HG03159 (cell line): Measurements from ENCODE around the gene CD36.

Source experiments
- ATAC-seq: cut with Tn5 transposase; IDR thresholded peaks from one replicate; pipeline ENCODE4 v1.9.1; 2021; ENCODE audit warnings: mild to moderate bottlenecking, moderate library complexity; ENCODE audit not compliant: unreplicated experiment

CD36 gene

DNA sequence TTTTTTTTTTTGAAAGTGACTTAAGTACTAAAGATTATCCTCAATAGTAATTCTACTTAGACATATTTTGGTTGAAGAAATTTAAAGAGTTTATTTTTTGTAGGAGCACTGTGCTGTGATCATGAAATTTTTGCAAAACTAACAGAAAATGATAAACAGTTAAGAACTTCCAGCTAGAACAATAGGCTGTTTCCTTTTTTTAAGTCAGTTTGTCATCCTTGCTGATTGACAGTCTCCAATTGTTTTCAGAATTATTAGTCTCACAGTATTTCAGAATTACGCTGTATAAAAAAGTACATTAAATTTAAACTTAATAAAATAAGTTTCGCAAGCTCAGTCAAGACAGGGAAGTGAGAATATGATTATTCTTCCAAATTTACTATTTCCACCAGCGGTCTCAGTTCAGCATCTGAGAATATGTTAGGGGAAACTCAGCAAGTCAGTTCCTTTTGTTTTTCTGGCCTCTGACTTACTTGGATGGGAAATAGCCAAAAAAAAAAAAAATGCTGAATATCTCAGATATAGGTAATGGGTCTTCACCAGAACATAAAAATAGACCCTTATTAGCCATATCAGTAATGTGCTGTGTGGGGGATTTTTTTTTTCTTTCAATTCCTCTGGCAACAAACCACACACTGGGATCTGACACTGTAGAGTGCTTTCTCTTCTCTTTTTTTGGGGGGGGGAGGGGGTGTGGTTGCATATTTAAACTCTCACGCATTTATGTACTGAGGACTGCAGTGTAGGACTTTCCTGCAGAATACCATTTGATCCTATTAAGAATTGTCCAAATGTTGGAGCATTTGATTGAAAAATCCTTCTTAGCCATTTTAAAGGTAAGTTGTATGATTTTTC is at the start of gene CD36:
Gene CD36 (plus strand): TSS at position 732 of the 855 bp plus-strand sequence. CDS start 8,099 bp downstream, outside the sequence.
- peak; percentile 72 for ATAC-seq

DNA sequence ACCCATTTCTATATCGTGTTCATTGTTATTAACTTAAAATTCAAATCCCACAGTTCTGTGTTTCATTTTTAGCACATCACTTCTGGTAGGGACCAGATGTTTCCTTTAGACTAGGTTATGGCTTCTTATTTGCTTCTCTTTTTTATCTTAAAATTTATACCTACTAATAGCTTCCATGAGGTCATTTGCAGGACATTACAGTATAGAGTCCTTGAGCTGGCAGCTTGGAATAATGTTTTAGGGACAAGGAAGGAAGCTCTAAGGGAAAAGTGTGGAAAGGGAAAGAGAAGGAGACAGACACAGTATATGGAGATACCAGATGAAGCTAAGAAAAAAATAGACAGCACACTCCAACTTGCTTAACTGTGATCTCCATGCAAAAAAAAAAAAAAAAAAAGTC is 48.8 kb upstream of the CD36 start:
- no peak for ATAC-seq

DNA sequence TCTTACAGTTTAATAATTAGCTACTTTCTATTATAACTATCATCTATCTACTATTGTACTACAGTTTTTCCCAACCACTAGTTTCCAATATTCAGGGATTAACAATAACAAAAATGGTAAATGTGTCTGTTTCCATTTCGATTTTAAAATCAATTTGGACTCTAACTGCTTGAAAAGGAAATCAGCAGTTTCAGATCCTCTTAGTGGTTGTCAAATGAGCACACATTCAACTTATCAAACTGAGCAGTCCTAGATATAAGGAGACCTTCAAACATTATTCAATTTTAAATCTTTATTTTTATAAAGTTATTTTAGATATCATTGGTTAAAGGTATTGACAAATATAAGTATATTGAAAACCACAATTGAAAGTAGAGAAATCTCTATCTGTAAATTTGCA is 46.8 kb upstream of the CD36 start:
- no peak for ATAC-seq

DNA sequence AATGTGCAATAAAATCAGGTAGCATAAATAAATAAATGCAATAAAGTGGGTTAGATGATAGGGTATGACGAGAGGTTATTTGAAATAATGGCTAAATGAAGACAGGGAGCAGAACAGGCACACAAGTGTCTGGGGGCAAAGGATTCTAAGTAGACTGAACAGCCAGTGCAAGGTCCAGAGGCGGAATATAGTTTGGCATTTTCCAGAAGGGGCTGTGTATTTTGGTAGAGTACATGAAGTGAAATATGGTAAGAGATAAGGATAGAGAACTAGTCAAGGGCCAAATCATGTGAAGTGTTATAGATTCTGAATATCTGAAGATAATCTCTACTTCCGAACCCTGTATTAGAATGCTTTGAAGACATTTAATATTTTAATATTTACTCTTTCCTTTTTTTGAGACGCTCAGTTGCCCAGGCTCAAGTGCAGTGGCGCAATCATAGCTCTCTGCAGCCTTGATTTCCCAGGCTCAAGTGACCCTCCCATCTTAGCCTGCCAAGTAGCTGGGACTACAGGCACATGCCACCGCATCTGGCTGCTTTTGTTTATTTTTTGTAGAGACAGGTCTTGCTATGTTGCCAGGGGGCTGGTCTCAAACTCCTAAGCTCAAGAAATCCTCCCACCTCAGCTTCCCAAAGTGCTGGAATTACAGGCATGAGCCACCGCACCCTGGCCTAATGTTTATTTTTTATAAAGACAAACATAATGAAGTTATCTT is 44.4 kb upstream of the CD36 start:
- no peak for ATAC-seq

DNA sequence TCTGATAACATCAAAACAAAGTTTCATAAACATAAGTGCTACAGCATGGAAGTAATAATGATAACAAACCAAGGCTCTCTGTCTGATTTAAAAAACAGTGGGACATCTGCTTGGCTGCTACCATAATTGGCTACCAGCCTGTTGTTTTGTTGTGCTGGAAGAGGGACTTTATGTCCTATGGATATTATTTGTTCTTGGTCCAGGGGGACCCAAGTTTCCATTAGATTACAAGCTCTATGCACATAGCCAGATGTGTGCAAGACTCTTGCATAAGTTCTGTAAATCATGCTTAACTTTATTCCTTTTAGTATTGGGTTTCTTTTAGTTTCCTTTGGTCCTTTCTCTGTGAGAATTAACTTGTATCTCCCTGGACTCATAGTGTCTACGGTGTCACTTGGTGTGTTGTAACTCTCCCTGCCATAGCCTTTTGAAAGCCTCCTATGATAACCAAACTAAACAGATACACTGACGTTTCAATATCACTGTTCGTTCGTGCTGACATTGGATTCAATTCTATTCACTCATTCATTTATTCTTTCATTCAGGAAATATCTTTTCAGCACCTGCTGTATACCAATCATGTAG is 41.4 kb upstream of the CD36 start:
- ATAC-seq = no peak

DNA sequence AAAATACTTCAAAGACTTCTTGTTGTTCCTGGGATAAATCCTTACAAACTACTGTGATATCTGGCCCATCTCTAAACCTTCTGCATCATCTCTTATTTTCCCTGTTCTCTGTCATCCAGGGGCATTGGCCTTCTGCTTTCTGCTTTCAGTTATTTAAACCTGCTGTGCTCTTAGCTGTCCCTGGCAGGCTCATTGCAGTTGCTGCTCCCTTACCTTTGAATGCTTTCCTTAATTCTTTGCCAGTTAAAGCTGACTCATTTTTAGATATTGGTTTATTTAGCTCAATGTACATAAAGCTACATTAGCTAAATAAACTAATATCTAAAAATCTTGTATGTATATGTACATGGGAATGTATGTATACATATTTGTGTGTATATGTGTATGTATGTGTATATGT is 40.6 kb upstream of the CD36 start:
- no peak for ATAC-seq

DNA sequence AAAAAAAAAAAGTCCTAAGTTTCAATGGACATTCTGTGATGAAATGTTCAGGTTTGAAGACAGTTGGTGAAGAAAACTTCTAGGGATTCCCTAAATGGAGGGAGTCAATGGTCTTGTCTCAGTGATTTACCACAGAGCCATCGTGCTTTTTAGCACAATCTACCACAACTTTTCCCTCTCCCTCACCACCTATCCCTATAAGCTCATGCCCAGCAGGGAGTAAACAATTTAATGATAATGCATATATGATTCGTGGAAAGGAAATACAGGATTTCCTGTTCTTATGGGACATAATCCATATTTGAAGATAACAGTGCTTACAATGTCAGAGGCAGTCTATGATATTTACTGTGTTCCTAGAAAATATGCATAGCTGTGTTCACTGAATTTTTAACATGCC is 38.4 kb upstream of the CD36 start:
- no peak for ATAC-seq

DNA sequence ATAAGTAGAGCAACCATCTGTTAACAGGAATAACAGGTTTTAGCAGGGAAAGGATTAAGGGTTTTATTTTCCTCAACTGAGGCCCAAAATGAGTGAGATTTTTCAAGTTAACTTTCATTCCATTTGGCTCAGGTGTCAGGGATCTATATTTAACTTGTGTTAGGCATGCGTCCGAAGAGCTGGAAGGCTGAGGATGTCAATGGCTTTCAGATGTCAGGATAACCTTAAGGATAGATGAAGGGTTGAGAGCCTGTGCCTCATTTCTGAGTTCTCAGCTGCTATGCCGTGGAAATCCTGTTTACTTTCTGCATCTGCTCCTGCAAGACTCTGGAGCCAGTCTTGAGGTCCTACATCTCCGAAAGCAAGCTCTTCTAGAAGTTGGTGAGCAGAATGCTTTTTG is 36.4 kb upstream of the CD36 start:
- ATAC-seq = no peak

DNA sequence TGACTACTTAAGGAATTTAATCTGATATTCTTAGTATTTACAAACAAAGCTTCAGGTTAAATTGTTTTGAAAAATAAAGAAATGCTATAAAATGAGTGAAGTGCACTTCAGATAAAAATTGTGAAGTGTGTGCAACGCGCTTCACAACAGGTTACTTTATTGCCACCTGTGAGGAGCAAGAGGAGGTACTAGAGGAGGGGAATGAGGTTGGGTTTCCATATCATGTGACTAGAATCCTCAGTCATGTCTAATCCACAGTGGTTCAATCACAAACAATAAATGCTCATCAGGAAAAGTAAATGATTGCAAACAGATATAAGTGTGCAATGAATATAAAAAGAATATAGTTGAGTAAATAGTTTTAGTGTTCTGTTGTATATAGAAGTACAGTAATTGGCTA is 34.5 kb upstream of the CD36 start:
- ATAC-seq = no peak

DNA sequence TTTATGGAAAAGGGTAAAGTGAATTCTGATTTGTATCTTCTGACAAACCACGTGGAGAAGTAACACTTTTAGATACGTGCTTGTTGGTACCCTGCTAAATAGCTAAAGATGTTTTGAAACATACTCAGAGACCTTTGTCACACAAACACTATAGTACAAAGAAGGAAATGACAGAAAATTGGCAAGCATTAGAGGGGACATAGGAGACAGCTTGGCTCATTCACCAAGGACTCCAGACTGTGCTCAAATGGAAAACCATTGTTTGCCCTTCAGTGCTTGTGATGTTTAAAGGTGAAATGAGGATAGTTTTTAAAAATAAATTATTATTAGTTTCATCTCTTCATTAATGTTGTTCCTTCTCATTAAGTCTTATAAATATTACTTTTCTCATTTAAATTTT is 34.0 kb upstream of the CD36 start:
- no peak for ATAC-seq

DNA sequence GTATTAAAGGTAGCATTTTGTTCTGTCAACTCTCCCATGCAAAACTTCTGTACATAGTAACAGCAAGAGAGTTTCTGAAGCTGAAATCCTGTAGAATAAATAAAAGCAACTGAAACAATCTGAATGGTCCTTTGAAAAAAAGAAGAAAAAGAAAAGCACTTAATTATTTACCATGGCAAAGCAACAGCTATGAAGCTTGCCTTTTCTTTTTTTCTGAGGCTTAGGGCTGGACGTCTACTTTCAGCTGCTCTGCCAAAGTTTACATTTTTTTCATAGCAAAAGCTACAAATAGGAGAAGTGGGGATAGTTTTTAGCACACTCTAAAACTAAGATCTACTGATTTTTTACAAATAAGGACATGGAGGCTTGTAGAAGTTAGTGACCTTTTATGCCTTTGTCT is 31.3 kb upstream of the CD36 start:
- ATAC-seq = no peak

DNA sequence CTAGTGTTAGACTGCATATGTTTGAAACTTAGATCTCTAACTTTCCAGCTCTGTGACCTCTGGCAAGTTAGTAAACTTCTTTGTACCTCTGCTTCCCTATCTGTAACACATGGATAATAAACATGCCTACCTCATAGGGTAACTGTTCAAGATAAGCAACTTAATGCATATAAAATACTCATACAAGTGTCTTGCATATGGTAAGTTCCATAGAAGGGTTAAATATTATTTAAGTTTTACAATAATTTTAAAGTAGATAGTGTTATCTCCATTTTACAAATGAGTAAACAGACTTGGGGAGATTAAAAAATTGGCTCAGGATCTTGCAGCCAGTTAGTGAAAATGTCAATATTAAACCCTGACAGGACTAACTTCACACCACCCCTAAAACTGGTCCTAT is 30.1 kb upstream of the CD36 start:
- ATAC-seq = no peak

DNA sequence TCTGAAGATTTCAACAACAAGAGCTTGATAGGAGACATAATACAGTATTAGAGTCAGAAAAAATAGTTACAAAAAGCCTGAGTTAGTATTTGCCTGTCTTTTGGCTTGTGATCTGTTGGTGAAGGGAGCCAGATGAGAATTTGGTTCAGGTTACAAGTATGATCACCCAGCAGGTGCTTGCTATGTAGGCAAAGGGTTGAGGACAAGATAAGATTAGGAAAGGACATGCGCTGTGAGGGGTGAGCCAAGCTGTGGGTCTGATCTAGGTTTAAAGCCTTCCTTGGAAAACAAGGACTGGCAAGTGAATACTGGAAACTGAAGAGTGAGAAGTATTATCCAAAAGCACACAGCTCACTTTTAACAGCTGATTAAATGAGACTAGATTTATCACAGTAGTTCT is 28.7 kb upstream of the CD36 start:
- ATAC-seq = no peak

DNA sequence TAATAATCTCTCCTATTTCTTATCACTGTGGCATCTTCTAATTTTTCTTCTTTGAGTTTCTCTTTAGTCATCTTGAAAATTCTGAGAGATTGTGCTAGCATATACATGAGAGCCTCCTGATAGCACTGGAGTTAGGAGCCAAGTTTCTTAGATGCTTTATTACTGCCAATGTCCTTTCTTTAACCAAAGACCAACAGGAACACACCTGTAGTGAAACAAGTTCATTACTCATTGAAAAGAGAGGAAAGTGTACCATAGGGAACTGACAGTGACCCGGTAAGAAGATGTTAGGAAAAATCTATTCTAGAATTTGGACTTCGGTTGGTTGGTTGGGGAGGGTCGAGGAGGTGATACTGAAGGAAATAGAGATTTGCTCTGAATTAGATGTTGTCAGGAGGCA is 27.1 kb upstream of the CD36 start:
- no peak for ATAC-seq

DNA sequence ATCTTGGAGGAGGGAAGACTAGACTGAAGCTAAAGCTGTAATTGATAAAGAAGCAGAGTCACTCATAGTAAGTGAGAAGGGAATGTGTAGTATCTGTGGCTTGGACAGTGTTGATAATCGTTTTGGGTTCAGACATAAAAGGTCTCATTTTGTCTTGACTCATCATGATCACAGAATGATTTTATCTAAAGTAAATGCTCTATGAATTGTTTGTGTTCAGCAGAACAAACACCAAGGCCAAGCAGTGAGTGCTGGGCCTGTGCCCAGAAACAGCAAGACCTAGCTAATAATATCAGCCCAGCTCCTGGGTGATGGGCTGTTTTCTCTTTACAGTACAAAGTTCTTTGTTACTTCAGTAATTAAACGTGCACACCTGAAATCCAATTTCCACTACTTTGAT is 26.7 kb upstream of the CD36 start:
- no peak for ATAC-seq

DNA sequence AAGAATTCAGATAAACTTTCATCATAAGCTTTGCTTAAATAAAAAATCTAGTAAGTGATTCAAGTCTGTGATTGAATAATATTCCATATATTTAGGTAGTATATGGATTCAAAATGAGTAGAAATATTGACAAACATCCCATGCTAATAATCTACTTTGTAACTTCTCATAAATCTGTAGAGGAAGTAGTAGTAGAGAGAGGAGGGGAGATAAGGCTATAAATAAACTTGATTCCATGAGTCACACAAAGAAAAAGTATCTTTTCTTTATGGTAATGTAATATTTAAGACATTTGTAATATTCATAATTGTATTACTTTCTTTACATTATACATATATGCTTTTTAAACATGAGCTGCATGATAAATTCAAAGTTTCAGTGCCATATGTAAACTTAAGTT is 25.6 kb upstream of the CD36 start:
- ATAC-seq = no peak

DNA sequence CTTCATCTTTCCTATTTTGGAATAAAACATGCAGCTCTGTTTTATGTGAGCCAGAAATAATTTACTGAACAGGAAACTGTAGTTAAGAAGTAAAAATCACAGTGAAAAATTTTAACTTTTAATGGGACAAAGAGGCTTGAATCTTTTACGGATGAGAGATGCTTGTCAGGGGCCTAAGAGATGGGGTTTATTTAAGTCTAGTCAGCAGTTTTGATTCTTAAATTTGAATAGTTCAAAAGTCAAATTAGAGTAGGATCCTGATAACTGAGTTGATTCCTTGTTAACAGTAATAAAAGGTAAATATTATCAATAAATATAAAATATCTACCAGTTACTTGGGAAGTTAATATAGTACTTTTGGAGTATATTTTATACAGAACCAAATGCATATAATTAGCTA is 24.9 kb upstream of the CD36 start:
- no peak for ATAC-seq

DNA sequence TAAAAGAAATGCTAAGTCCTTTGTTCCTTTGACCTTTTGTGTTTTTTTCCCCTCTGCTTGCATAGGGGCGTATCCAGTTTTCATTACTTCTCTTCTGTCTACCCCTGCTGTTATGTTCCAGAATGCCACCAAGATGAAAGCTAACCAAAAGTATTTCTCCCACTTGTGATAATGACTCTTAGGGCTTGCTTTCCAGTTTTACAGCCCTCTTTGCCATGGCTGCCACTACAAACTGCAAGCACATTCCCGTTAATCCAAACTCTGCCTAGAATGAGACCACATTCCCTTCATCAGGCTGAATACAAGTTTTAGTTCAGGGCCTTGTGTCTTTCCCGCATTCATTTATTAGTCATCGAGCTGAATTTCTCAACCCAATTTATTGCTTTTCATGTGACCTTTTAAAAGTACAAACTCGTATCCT is 23.6 kb upstream of the CD36 start:
- no peak for ATAC-seq

DNA sequence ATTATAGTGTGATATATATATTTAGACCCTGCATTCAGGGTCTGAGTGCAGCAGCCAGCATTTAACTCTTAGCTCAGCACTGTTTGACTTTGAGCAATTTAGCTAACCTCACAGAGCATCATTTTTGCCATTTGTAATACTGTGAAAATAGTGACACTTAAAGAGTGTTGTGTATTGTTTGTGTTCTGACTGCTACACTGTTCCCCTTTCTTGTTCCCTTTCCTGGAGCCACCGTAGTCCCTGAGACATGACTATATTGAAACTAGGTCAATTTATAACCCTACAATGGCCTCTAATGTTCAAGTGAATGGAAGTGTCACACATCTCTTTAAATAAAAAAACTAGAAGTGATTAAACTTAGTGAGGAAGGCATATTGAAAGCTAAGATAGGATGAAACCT is 20.3 kb upstream of the CD36 start:
- ATAC-seq = no peak

DNA sequence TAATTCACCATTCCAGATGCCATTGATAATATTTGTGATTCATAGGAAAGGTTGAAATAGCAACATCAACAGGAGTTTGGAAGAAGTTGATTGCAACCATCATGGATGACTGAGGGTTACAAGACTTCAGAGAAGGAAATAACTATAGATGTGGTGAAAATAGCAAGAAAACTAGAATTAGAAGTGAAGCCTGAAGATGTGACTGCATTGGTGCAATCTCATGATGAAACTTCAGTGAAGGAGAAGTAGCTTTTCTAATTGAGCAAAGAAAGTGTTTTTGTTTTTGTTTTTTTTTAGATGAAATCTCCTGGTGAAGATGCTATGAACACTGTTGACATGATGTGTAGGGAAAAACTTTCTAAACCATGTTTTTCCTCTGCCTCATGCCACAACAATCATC is 18.7 kb upstream of the CD36 start:
- no peak for ATAC-seq

DNA sequence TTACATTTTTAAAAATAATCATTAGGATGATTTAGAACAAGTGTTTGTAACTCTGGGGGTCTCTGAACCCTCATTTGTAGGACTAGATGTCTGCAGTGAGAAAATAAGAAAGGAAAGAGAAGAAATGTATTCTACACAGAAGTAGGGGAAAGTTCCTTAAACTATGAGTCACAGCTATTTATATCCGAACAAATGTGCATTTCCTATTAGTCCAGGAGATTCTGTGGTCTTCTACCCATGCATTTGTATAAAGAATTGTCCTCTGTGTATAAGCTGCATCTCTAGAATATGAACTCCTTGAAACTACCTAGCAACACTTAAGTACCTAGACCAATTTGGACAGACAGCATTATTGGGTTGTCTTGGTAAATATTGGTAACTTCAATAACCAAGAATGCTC is 15.9 kb upstream of the CD36 start:
- ATAC-seq = no peak
